Suprapubic skin (tissue), 3 donors: ENCODE data around the gene OR2T33.

ENCODE experiments used
- CTCF ChIP-seq, 2 donors: fragments of 200-600 bp in 1 of 2; fragments of 450-650 bp in 1 of 2; sonication (generic) in 1 of 2; IDR thresholded peaks; one replicate each; pipeline ENCODE4 v1.5.1; 2016 to 2019; ENCODE audit warnings: antibody characterized with exemption in 2 of 2, mild to moderate bottlenecking in 1 of 2, moderate library complexity in 1 of 2
- POLR2A ChIP-seq, 2 donors: fragments of 450-650 bp; IDR thresholded peaks; one replicate each; pipeline ENCODE4 v1.6.1; 2017; ENCODE audit warnings: antibody characterized with exemption in 2 of 2, mild to moderate bottlenecking in 2 of 2, moderate library complexity in 2 of 2

GRCh38 chr1:248239478-248239877 lies 38.3 kb downstream of the OR2T33 start:
- TF ChIP-seq CTCF (IDR thresholded peaks at IDR 0.05), result no peak
- no peak for TF ChIP-seq POLR2A (IDR thresholded peaks at IDR 0.05)
